SK-N-MC (cell line): Measurements from ENCODE around the gene SRM.

Experiments
- EZH2 ChIP-seq: fragments of 200-600 bp; sonication (generic); IDR thresholded peaks from one replicate; pipeline ENCODE4 v1.6.1; 2017; ENCODE audit warnings: antibody characterized with exemption
- FOXP2 ChIP-seq: optimal IDR thresholded peaks from 2 replicates; pipeline ENCODE3; 2011; ENCODE audit warnings: mild to moderate bottlenecking, moderate library complexity; ENCODE audit not compliant: insufficient read depth; ENCODE audit errors: extremely low read length, control extremely low read depth
- POLR2AphosphoS5 ChIP-seq: IDR thresholded peaks from 2 replicates; pipeline ENCODE4 v1.6.1; 2012; ENCODE audit warnings: mild to moderate bottlenecking, low read depth, low read length, borderline replicate concordance

- TF ChIP-seq POLR2AphosphoS5 = no peak
- no peak for TF ChIP-seq EZH2
- no peak for TF ChIP-seq FOXP2
These were observed 18.8 kb downstream of the SRM start for GRCh38 chr1:11041048-11041447.
